B cell (primary cell): ENCODE data around the gene NOTCH3. TPM values are rescaled to one million over a fixed set of nuclear protein-coding genes. Genes with fewer than 3 reads are reported as not detected.

ENCODE experiments used
- ATAC-seq: fragments of 200-7000 bp; cut with Tn5 transposase; one replicate; pipeline ENCODE4 v1.10.0; 2021; ENCODE audit warnings: low read depth, mild to moderate bottlenecking, moderate number of reproducible peaks, moderate library complexity
- CTCF ChIA-PET: fragments of 350-600 bp; sonication (Branson Sonifier 250); formaldehyde crosslinking; loops from one replicate; lab custom pipeline; 2021; ENCODE audit warnings: antibody characterized with exemption, inconsistent platforms; lab: Charles Lee
- POLR2A ChIA-PET: fragments of 350-600 bp; sonication (Branson Sonifier 250); formaldehyde crosslinking; loops from one replicate; lab custom pipeline; 2021; ENCODE audit warnings: antibody characterized with exemption; lab: Charles Lee
- DNase-seq: peaks from one replicate; pipeline ENCODE4 v3.0.0; 2013
- H2AFZ ChIP-seq: 2 replicates; pipeline ENCODE4 v1.6.1; 2012; ENCODE audit warnings: mild to moderate bottlenecking, low read depth, low read length; ENCODE audit not compliant: insufficient read depth, poor library complexity, severe bottlenecking
- H3K27ac ChIP-seq, 2 donors: 1 replicate in 1 of 2; 2 replicates in 1 of 2; pipeline ENCODE4 v1.5.1; 2012 to 2013; ENCODE audit warnings: low read length in 2 of 2, mild to moderate bottlenecking in 2 of 2, moderate library complexity in 1 of 2
- H3K27me3 ChIP-seq, 4 experiments: fragments of 200-600 bp in 1 of 4; sonication (generic) in 1 of 4; replicated peaks in 1 of 4; 1 replicate in 2 of 4; 2 replicates in 2 of 4; pipeline versions ENCODE4 v1.6.1 to v1.7.0; 2013 to 2016; ENCODE audit warnings: low read length in 3 of 4, mild to moderate bottlenecking in 2 of 4, mixed read lengths in 1 of 4, moderate library complexity in 1 of 4; ENCODE audit not compliant: insufficient read depth in 4 of 4, control insufficient read depth in 3 of 4; ENCODE audit errors: control extremely low read depth in 1 of 4
- H3K36me3 ChIP-seq, 2 experiments: replicated peaks in 1 of 2; 1 replicate in 1 of 2; 2 replicates in 1 of 2; pipeline versions ENCODE4 v1.6.1 to v1.7.1; 2013; ENCODE audit warnings: low read length in 1 of 2; ENCODE audit not compliant: insufficient read depth in 2 of 2, control insufficient read depth in 1 of 2; ENCODE audit errors: control extremely low read depth in 1 of 2, extremely low read depth in 1 of 2
- H3K4me1 ChIP-seq, 2 donors: fragments of 200-600 bp in 1 of 2; sonication (generic) in 1 of 2; 1 replicate in 1 of 2; 2 replicates in 1 of 2; pipeline versions ENCODE4 v1.5.1 to v1.6.1; 2013 to 2017; ENCODE audit warnings: low read length in 2 of 2; ENCODE audit not compliant: control insufficient read depth in 2 of 2, insufficient read depth in 2 of 2
- H3K4me2 ChIP-seq: replicated peaks from 2 replicates; pipeline ENCODE3; 2012; ENCODE audit warnings: mild to moderate bottlenecking, low read depth, low read length; ENCODE audit not compliant: poor library complexity, severe bottlenecking
- H3K4me3 ChIP-seq, 5 experiments: fragments of 200-600 bp in 1 of 5; sonication (generic) in 1 of 5; 1 replicate in 3 of 5; 2 replicates in 2 of 5; pipeline versions ENCODE4 v1.5.1 to v1.7.0; 2011 to 2016; ENCODE audit warnings: low read length in 4 of 5, mild to moderate bottlenecking in 4 of 5, low read depth in 2 of 5, control low read depth in 1 of 5, moderate library complexity in 1 of 5; ENCODE audit not compliant: insufficient read depth in 1 of 5; ENCODE audit errors: control extremely low read depth in 1 of 5, extremely low read depth in 1 of 5
- H3K79me2 ChIP-seq: fragments of 200-600 bp; sonication (generic); one replicate; pipeline ENCODE4 v1.6.0; 2016; ENCODE audit warnings: low read length; ENCODE audit not compliant: control insufficient read depth, insufficient read depth
- H3K9ac ChIP-seq: fragments of 200-600 bp; sonication (generic); 2 replicates; pipeline ENCODE4 v1.6.1; 2017; ENCODE audit warnings: mild to moderate bottlenecking, low read length, moderate library complexity
- H3K9me3 ChIP-seq, 3 donors: one replicate each; pipeline versions ENCODE4 v1.6.1 to v1.7.1; 2013; ENCODE audit warnings: low read length in 2 of 3; ENCODE audit not compliant: control insufficient read depth in 2 of 3, insufficient read depth in 1 of 3; ENCODE audit errors: control extremely low read depth in 1 of 3
- H4K20me1 ChIP-seq: 2 replicates; pipeline ENCODE4 v1.6.0; 2012; ENCODE audit warnings: mild to moderate bottlenecking, low read length; ENCODE audit not compliant: insufficient read depth, control insufficient read depth, poor library complexity, severe bottlenecking
- H3K27ac Mint-ChIP-seq: one replicate; pipeline ENCODE4 v1.8.0; 2021; ENCODE audit warnings: mixed read lengths
- H3K27me3 Mint-ChIP-seq: one replicate; pipeline ENCODE4 v1.8.0; 2021; ENCODE audit warnings: mixed read lengths
- H3K4me1 Mint-ChIP-seq: one replicate; pipeline ENCODE4 v1.8.0; 2021; ENCODE audit warnings: mixed read lengths
- H3K4me3 Mint-ChIP-seq: one replicate; pipeline ENCODE4 v1.8.0; 2021; ENCODE audit warnings: mixed read lengths
- H3K9me3 Mint-ChIP-seq: one replicate; pipeline ENCODE4 v1.8.0; 2022; ENCODE audit warnings: mixed read lengths; ENCODE audit not compliant: insufficient read depth
- EZH2 ChIP-seq: IDR thresholded peaks from 2 replicates; pipeline ENCODE4 v1.6.1; 2012; ENCODE audit warnings: borderline replicate concordance, low read depth, mild to moderate bottlenecking, moderate library complexity, low read length; ENCODE audit not compliant: insufficient read depth, poor library complexity, severe bottlenecking
- whole genome bisulfite sequencing: methylation state at CpG from one replicate; pipeline ENCODE4 v1.1.5; 2013; ENCODE audit warnings: missing lambda C conversion rate; ENCODE audit not compliant: insufficient coverage; 5-methylcytosine and 5-hydroxymethylcytosine counted together
- intact Hi-C: fragments of 100-400 bp; cut with micrococcal nuclease; formaldehyde crosslinking; loops from one replicate; pipeline ENCODE4 v1.10.0; 2022
- polyA plus RNA-seq: library from polyadenylated mRNA; depleted of rRNA; stranded (reverse); fragments of >200 nt; gene quantifications from 2 replicates; pipeline ENCODE4 v1.2.3, GENCODE V29; 2012
- total RNA-seq, 2 donors: library from RNA; stranded (reverse); fragments of 120-200 nt in 1 of 2; gene quantifications; 1 replicate in 1 of 2; 2 replicates in 1 of 2; pipeline versions ENCODE4 v1.2.3 to v1.2.4, GENCODE V29; 2013 to 2022
- TF ChIP-seq, protein P1 (sequence below): fragments of 200-600 bp; IDR thresholded peaks from one replicate; pipeline ENCODE4 v1.8.0; 2022; ENCODE audit warnings: antibody characterized with exemption, mild to moderate bottlenecking

NOTCH3 gene
- total and polyA plus RNA-seq, 2 donors (not counting 1 experiment from before 2014, with no cell fraction given), result 0.01 to 0.05 TPM

DNA sequence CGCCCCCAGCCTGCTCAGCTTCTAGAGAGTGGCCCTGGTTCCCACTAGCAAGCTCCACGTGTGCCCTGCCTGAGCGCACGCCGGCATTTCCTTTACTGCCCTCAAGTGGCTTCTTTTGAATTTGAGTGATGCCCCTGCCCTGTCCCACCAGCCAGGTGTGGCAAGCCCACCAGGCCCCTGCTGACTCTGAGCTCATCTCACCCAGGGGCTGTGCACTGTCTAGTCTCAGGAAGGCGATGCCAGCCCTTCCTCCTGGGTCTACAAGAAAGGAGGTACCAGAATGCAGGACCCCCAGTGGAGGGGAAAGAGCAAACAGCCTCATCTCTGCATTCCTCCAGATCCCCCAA lies 48.7 kb upstream of the NOTCH3 start:
- Mint-ChIP-seq H3K4me1 (peaks cover 24% of the 10 kb centered on the region), H3K4me3 (no peak overlapping the region), H3K27ac (no peak overlapping the region), H3K9me3 (no peaks in the 10 kb centered on the region), H3K27me3 (no peaks in the 10 kb centered on the region)
- no peak overlapping the region for H3K4me2 ChIP-seq
- H3K4me1 ChIP-seq, result peaks cover 7 to 18% of the 10 kb centered on the region in 2 donors
- no peak overlapping the region for H3K27ac ChIP-seq
- ATAC-seq (no peak), DNase-seq (no peak)
- WGBS, result 99% methylated on average over 6 of the region's 6 CpGs
- H3K36me3 ChIP-seq, result peaks cover 0 to 98% of the 10 kb centered on the region in 2 experiments
- POLR2A ChIA-PET, result no interaction called here
- CTCF ChIA-PET, result interaction anchor here (0.8 kb wide), 1 partner anchor 14 kb away, joined by 3 read pairs; no protein-coding TSS in a partner anchor
- H3K27me3 ChIP-seq, result no peaks in the 10 kb centered on the region
- H4K20me1 ChIP-seq, result peaks cover 100% of the 10 kb centered on the region
- no peaks in the 10 kb centered on the region for H3K9me3 ChIP-seq
- no peak overlapping the region for H3K4me3 ChIP-seq
- TF ChIP-seq, protein P1, sequence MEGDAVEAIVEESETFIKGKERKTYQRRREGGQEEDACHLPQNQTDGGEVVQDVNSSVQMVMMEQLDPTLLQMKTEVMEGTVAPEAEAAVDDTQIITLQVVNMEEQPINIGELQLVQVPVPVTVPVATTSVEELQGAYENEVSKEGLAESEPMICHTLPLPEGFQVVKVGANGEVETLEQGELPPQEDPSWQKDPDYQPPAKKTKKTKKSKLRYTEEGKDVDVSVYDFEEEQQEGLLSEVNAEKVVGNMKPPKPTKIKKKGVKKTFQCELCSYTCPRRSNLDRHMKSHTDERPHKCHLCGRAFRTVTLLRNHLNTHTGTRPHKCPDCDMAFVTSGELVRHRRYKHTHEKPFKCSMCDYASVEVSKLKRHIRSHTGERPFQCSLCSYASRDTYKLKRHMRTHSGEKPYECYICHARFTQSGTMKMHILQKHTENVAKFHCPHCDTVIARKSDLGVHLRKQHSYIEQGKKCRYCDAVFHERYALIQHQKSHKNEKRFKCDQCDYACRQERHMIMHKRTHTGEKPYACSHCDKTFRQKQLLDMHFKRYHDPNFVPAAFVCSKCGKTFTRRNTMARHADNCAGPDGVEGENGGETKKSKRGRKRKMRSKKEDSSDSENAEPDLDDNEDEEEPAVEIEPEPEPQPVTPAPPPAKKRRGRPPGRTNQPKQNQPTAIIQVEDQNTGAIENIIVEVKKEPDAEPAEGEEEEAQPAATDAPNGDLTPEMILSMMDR, result no peak
- no peak for TF ChIP-seq EZH2
- peaks cover 50% of the 10 kb centered on the region for H3K79me2 ChIP-seq
- no peak overlapping the region for H3K9ac ChIP-seq
- H2AFZ ChIP-seq, result no peak overlapping the region
- intact Hi-C loops, result no loop called here

DNA sequence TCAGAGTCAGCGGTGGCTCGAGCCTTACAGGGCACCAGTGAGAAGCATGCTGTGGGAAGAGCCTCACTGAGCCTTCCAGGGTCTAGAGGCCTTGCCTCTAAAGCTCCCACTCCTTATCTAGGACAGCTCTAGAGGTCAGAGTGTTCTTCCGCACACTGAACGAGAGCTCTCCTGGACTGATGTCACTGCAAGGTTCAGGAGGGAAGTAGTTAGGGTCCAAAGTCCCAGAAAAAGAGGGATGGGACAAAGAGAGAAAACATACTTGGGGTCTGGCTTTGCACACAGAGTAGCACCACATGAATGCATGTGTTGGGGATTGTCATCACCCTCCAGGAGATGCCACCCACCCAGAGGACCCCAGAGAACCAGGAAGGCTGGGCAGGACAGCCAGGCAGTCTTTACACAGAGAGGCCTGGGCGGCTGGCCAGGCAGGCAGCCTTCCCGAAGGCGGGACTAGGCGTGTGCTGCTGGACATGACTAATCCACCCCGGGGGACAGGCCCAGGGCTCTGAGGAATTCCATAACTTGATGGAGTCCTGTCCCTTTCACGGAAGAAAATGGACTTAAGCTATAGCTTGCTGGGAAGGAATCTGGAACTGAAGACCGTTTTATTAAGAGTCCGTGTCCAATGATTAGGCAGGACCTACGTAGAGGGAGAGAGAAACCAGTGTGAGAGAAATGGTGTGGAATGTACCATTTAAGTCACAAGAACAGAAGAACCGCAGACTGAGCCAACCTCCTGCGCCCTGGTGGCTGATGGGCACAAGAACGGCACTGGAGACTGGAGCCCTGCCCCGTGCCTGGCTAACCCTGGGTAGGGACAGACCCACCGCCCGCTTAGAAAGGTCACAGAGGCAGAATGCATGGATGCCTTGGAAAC lies 48.1 kb upstream of the NOTCH3 start:
- no peak for ATAC-seq
- no peaks in the 10 kb centered on the region for H3K27me3 Mint-ChIP-seq
- H3K27ac Mint-ChIP-seq, result no peak overlapping the region
- DNase-seq, result no peak
- intact Hi-C loops, result no loop called here
- TF ChIP-seq EZH2, result no peak
- TF ChIP-seq, protein P1, result no peak
- Histone ChIP-seq H3K9me3 (no peaks in the 10 kb centered on the region), H3K4me1 (peaks cover 6 to 12% of the 10 kb centered on the region in 2 donors), H2AFZ (no peak overlapping the region), H3K27me3 (no peaks in the 10 kb centered on the region), H3K4me2 (no peak overlapping the region), H3K27ac (no peak overlapping the region), H3K79me2 (peaks cover 47% of the 10 kb centered on the region), H3K4me3 (no peak overlapping the region), H3K9ac (no peak overlapping the region), H3K36me3 (peaks cover 0 to 95% of the 10 kb centered on the region in 2 experiments), H4K20me1 (peaks cover 100% of the 10 kb centered on the region)
- H3K4me1 Mint-ChIP-seq, result peaks cover 18% of the 10 kb centered on the region
- no peaks in the 10 kb centered on the region for H3K9me3 Mint-ChIP-seq
- WGBS, result 93% methylated on average over 19 of the region's 19 CpGs
- ChIA-PET POLR2A (no interaction called here), CTCF (no interaction called here)
- no peak overlapping the region for H3K4me3 Mint-ChIP-seq
